Measurements from ENCODE around the gene ANKRD65.

Gene ANKRD65

GRCh38 chr1:1428174-1428573 lies 7.1 kb upstream of the ANKRD65 start:
- no peak overlapping the region for H3K9ac ChIP-seq (ENCODE audit: low read length in 2 of 2)
- H3K4me1 ChIP-seq (ENCODE audit: control insufficient read depth, insufficient read depth, low read length): peaks cover 38% of the 10 kb centered on the region
- no peak overlapping the region for H3K27ac ChIP-seq (ENCODE audit: low read length)

DNA sequence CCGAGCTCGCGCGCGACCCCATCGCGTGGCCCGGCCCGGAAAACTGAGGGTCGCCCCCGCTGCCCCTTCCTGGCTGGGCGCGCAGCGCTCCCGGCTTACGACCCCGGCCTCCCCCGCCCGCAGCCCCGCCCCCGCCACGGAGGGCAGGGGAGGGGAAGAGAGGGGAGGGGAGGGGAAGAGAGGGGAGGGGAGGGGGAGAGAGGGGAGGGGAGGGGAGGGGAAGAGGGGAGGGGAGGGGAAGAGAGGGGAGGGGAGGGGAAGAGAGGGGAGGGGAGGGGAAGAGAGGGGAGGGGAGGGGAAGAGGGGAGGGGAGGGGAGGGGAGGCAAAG lies 6.7 kb upstream of the ANKRD65 start:
- Histone ChIP-seq H3K27ac (ENCODE audit: low read length) (no peak overlapping the region), H3K36me3 (ENCODE audit: control insufficient read depth in 2 of 2, insufficient read depth in 2 of 2, low read length in 2 of 2) (no peaks in the 10 kb centered on the region), H3K4me3 (ENCODE audit: low read length in 2 of 2) (peak overlapping the region in 1 of 2 donors; percentile 44), H3K9me3 (ENCODE audit: control insufficient read depth in 2 of 2, low read length in 2 of 2) (no peaks in the 10 kb centered on the region), H3K4me1 (ENCODE audit: control insufficient read depth, insufficient read depth, low read length) (peaks cover 34% of the 10 kb centered on the region), H3K9ac (ENCODE audit: low read length in 2 of 2) (no peak overlapping the region), H3K27me3 (ENCODE audit: control insufficient read depth in 1 of 2, insufficient read depth in 2 of 2, low read length in 2 of 2) (no peaks in the 10 kb centered on the region)

More at GRCh38 chr1:1428174-1428573, 7.1 kb upstream of the ANKRD65 start:
- Histone ChIP-seq H3K27me3 (ENCODE audit: control insufficient read depth in 1 of 2, insufficient read depth in 2 of 2, low read length in 2 of 2) (no peaks in the 10 kb centered on the region), H3K9me3 (ENCODE audit: control insufficient read depth in 2 of 2, low read length in 2 of 2) (no peaks in the 10 kb centered on the region), H3K4me3 (ENCODE audit: low read length in 2 of 2) (no peak overlapping the region), H3K36me3 (ENCODE audit: control insufficient read depth in 2 of 2, insufficient read depth in 2 of 2, low read length in 2 of 2) (no peaks in the 10 kb centered on the region)

DNA sequence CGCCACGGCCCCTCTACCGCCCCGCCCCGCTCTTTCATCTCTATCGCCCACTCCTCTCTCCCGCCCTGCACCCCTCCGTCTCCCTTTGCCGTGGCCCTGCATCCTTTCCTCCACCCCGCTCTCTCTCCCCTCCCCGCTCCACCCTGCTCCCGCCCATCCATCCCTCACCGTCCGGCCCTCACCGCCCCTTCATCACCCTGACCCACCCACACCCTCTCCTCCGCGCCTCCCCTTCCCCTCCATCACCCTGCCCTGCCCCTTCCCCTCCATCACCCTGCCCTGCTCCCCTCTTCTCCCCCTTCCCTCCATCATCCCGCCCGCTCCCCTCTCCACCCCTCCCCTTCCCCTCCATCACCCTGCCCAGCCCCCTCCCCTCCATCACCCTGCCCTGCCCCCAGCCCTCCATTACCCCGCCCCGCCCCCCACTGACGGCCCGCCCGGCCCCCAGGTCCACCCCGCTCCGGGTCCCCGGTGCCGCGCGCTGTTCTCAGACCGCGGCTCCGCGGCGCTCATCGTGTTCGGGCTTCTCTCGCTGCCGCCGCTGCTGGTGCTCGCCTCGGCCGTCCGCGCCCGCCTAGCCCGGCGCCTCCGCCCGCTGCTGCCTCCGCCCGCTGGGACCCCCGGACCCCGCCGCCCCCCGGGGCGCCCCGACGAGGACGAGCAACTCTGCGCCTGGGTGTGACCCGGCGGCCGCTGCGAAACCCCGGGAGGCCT lies 6.2 kb upstream of the ANKRD65 start:
- Histone ChIP-seq H3K9ac (ENCODE audit: low read length in 2 of 2) (no peak overlapping the region), H3K27ac (ENCODE audit: low read length) (no peak overlapping the region), H3K9me3 (ENCODE audit: control insufficient read depth in 2 of 2, low read length in 2 of 2) (no peaks in the 10 kb centered on the region), H3K4me3 (ENCODE audit: low read length in 2 of 2) (peak overlapping the region in 1 of 2 donors; percentile 44), H3K4me1 (ENCODE audit: control insufficient read depth, insufficient read depth, low read length) (peaks cover 28% of the 10 kb centered on the region), H3K27me3 (ENCODE audit: control insufficient read depth in 1 of 2, insufficient read depth in 2 of 2, low read length in 2 of 2) (no peaks in the 10 kb centered on the region), H3K36me3 (ENCODE audit: control insufficient read depth in 2 of 2, insufficient read depth in 2 of 2, low read length in 2 of 2) (no peaks in the 10 kb centered on the region)

DNA sequence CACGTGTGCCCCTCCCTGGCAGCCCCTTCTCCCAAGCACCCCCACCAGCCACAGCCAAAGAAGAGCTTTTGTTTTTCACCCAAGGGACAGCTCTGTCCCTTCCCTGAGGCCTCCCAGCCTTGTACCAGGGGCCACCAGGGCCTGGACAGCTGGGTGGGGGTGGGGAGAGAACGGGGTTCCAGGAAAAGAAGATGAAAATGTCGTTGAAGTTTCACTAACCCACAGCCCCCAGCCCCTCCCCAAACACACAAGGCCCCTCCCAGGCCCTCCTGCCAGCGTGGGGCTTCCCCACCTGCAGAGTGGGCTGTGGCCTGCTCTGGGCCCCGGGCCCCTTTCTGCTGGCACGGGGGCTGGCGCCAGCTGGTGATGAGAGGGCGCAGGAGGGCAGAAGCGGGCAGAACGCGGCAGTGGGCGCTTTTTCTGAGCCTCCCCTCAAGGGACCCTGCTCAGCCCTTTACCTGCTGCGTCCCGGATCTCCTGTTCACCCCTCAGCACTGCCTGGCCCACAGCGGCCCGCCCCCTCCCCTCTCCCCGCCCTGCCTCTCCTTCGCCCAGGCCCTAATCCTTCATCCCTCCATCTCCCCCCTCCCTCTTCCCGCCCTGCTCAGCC lies 5.5 kb upstream of the ANKRD65 start:
- no peak overlapping the region for H3K4me3 ChIP-seq (ENCODE audit: low read length in 2 of 2)
- H3K9ac ChIP-seq (ENCODE audit: low read length in 2 of 2): no peak overlapping the region
- no peaks in the 10 kb centered on the region for H3K36me3 ChIP-seq (ENCODE audit: control insufficient read depth in 2 of 2, insufficient read depth in 2 of 2, low read length in 2 of 2)
- H3K4me1 ChIP-seq (ENCODE audit: control insufficient read depth, insufficient read depth, low read length): peaks cover 22% of the 10 kb centered on the region
- H3K27me3 ChIP-seq (ENCODE audit: control insufficient read depth in 1 of 2, insufficient read depth in 2 of 2, low read length in 2 of 2): no peaks in the 10 kb centered on the region
- no peak overlapping the region for H3K27ac ChIP-seq (ENCODE audit: low read length)
- H3K9me3 ChIP-seq (ENCODE audit: control insufficient read depth in 2 of 2, low read length in 2 of 2): no peaks in the 10 kb centered on the region

GRCh38 chr1:1425753-1426495 lies 4.8 kb upstream of the ANKRD65 start:
- Histone ChIP-seq H3K27me3 (ENCODE audit: control insufficient read depth in 1 of 2, insufficient read depth in 2 of 2, low read length in 2 of 2) (no peaks in the 10 kb centered on the region), H3K9ac (ENCODE audit: low read length in 2 of 2) (no peak overlapping the region), H3K36me3 (ENCODE audit: control insufficient read depth in 2 of 2, insufficient read depth in 2 of 2, low read length in 2 of 2) (no peaks in the 10 kb centered on the region), H3K9me3 (ENCODE audit: control insufficient read depth in 2 of 2, low read length in 2 of 2) (no peaks in the 10 kb centered on the region), H3K4me3 (ENCODE audit: low read length in 2 of 2) (no peak overlapping the region), H3K27ac (ENCODE audit: low read length) (no peak overlapping the region), H3K4me1 (ENCODE audit: control insufficient read depth, insufficient read depth, low read length) (peaks cover 19% of the 10 kb centered on the region)

DNA sequence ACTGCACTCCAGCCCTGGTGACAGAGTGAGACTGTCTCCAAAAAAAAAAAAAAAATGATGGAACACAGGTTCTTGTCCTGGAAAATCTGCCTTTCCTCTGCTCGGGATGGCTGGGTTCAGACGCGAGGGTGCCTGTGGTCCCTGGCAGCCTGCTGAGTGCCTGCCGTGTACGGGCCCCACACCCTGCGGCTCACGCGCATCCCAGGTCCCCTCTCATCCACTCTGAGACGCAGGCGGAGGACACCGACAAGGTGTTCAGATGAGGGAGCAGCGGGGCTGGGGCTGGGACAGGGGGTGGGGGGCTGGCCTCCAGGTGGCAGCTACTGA lies 4.3 kb upstream of the ANKRD65 start:
- Histone ChIP-seq H3K4me1 (ENCODE audit: control insufficient read depth, insufficient read depth, low read length) (peaks cover 19% of the 10 kb centered on the region), H3K9me3 (ENCODE audit: control insufficient read depth in 2 of 2, low read length in 2 of 2) (no peaks in the 10 kb centered on the region), H3K27ac (ENCODE audit: low read length) (no peak overlapping the region), H3K36me3 (ENCODE audit: control insufficient read depth in 2 of 2, insufficient read depth in 2 of 2, low read length in 2 of 2) (no peaks in the 10 kb centered on the region), H3K9ac (ENCODE audit: low read length in 2 of 2) (no peak overlapping the region), H3K27me3 (ENCODE audit: control insufficient read depth in 1 of 2, insufficient read depth in 2 of 2, low read length in 2 of 2) (no peaks in the 10 kb centered on the region), H3K4me3 (ENCODE audit: low read length in 2 of 2) (no peak overlapping the region)

- H3K27ac ChIP-seq (ENCODE audit: low read length): no peak overlapping the region
Measured at GRCh38 chr1:1424707-1425106, 3.6 kb upstream of the ANKRD65 start.

DNA sequence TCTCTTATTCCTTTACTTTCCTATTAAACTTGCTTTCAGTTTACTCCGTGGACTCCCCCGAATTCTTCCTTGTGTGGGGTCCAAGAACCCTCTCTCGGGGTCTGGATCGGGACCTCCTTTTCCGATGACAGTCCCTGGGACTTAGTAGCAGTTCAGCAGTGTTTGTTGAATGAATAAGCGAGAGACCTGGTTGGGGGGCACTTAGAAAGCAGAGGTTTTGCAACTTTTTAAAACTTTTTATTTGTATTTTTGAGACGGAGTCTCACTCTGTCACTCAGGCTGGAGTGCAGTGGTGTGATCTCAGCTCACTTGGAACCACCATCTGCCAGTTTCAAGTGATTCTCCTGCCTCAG lies 2.1 kb upstream of the ANKRD65 start:
- Histone ChIP-seq H3K27me3 (ENCODE audit: control insufficient read depth in 1 of 2, insufficient read depth in 2 of 2, low read length in 2 of 2) (no peaks in the 10 kb centered on the region), H3K4me1 (ENCODE audit: control insufficient read depth, insufficient read depth, low read length) (peaks cover 16% of the 10 kb centered on the region), H3K27ac (ENCODE audit: low read length) (no peak overlapping the region), H3K36me3 (ENCODE audit: control insufficient read depth in 2 of 2, insufficient read depth in 2 of 2, low read length in 2 of 2) (no peaks in the 10 kb centered on the region), H3K4me3 (ENCODE audit: low read length in 2 of 2) (no peak overlapping the region), H3K9ac (ENCODE audit: low read length in 2 of 2) (no peak overlapping the region), H3K9me3 (ENCODE audit: control insufficient read depth in 2 of 2, low read length in 2 of 2) (no peaks in the 10 kb centered on the region)

More at GRCh38 chr1:1424707-1425106, 3.6 kb upstream of the ANKRD65 start:
- H3K36me3 ChIP-seq (ENCODE audit: control insufficient read depth in 2 of 2, insufficient read depth in 2 of 2, low read length in 2 of 2): no peaks in the 10 kb centered on the region
- H3K27me3 ChIP-seq (ENCODE audit: control insufficient read depth in 1 of 2, insufficient read depth in 2 of 2, low read length in 2 of 2): no peaks in the 10 kb centered on the region
- no peaks in the 10 kb centered on the region for H3K9me3 ChIP-seq (ENCODE audit: control insufficient read depth in 2 of 2, low read length in 2 of 2)
- peaks cover 14% of the 10 kb centered on the region for H3K4me1 ChIP-seq (ENCODE audit: control insufficient read depth, insufficient read depth, low read length)
- no peak overlapping the region for H3K4me3 ChIP-seq (ENCODE audit: low read length in 2 of 2)
- no peak overlapping the region for H3K9ac ChIP-seq (ENCODE audit: low read length in 2 of 2)

GRCh38 chr1:1422465-1423244 lies 1.6 kb upstream of the ANKRD65 start:
- no peak overlapping the region for H3K27ac ChIP-seq (ENCODE audit: low read length)
- H3K4me3 ChIP-seq (ENCODE audit: low read length in 2 of 2): no peak overlapping the region
- peaks cover 16% of the 10 kb centered on the region for H3K4me1 ChIP-seq (ENCODE audit: control insufficient read depth, insufficient read depth, low read length)
- H3K27me3 ChIP-seq (ENCODE audit: control insufficient read depth in 1 of 2, insufficient read depth in 2 of 2, low read length in 2 of 2): no peaks in the 10 kb centered on the region
- H3K9me3 ChIP-seq (ENCODE audit: control insufficient read depth in 2 of 2, low read length in 2 of 2): no peaks in the 10 kb centered on the region
- H3K36me3 ChIP-seq (ENCODE audit: control insufficient read depth in 2 of 2, insufficient read depth in 2 of 2, low read length in 2 of 2): no peaks in the 10 kb centered on the region
- H3K9ac ChIP-seq (ENCODE audit: low read length in 2 of 2): no peak overlapping the region

- Histone ChIP-seq H3K27ac (ENCODE audit: low read length) (no peak overlapping the region), H3K9ac (ENCODE audit: low read length in 2 of 2) (no peak overlapping the region), H3K27me3 (ENCODE audit: control insufficient read depth in 1 of 2, insufficient read depth in 2 of 2, low read length in 2 of 2) (no peaks in the 10 kb centered on the region), H3K36me3 (ENCODE audit: control insufficient read depth in 2 of 2, insufficient read depth in 2 of 2, low read length in 2 of 2) (no peaks in the 10 kb centered on the region), H3K4me1 (ENCODE audit: control insufficient read depth, insufficient read depth, low read length) (peaks cover 16% of the 10 kb centered on the region), H3K4me3 (ENCODE audit: low read length in 2 of 2) (no peak overlapping the region), H3K9me3 (ENCODE audit: control insufficient read depth in 2 of 2, low read length in 2 of 2) (no peaks in the 10 kb centered on the region)
Measured at GRCh38 chr1:1421907-1422464, 910 bp upstream of the ANKRD65 start.
